PC-9 (cell line): ENCODE data around the gene MACC1.

Source experiments
- EZH2 ChIP-seq: fragments of 200-600 bp; sonication (generic); IDR thresholded peaks from 2 replicates; pipeline ENCODE4 v1.8.0; 2017; ENCODE audit warnings: antibody characterized with exemption, low read depth
- TF ChIP-seq, protein P1 (sequence below): fragments of 200-600 bp; sonication (generic); conservative IDR thresholded peaks from 2 replicates; pipeline ENCODE4 v1.6.1; 2017; ENCODE audit warnings: mixed run types, antibody characterized with exemption, mild to moderate bottlenecking, moderate library complexity

GRCh38 chr7:20264623-20265022, 47.4 kb upstream of the MACC1 start:
- TF ChIP-seq, protein P1, sequence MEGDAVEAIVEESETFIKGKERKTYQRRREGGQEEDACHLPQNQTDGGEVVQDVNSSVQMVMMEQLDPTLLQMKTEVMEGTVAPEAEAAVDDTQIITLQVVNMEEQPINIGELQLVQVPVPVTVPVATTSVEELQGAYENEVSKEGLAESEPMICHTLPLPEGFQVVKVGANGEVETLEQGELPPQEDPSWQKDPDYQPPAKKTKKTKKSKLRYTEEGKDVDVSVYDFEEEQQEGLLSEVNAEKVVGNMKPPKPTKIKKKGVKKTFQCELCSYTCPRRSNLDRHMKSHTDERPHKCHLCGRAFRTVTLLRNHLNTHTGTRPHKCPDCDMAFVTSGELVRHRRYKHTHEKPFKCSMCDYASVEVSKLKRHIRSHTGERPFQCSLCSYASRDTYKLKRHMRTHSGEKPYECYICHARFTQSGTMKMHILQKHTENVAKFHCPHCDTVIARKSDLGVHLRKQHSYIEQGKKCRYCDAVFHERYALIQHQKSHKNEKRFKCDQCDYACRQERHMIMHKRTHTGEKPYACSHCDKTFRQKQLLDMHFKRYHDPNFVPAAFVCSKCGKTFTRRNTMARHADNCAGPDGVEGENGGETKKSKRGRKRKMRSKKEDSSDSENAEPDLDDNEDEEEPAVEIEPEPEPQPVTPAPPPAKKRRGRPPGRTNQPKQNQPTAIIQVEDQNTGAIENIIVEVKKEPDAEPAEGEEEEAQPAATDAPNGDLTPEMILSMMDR = no peak
- TF ChIP-seq EZH2 = no peak
